AG10803 (cell line): Measurements from ENCODE around the gene HGD.

ENCODE experiments used
- DNase-seq: peaks from one replicate; pipeline ENCODE4 v3.0.0; 2010; ENCODE audit warnings: low read depth
- H3K4me3 ChIP-seq: 2 replicates; pipeline ENCODE4 v1.5.1; 2011; ENCODE audit warnings: mild to moderate bottlenecking, low read length, control low read depth
- CTCF ChIP-seq: conservative IDR thresholded peaks from 2 replicates; pipeline ENCODE4 v1.5.1; 2011; ENCODE audit warnings: mild to moderate bottlenecking, low read length, control low read depth, inconsistent platforms

HGD gene

GRCh38 chr3:120684896-120685295 lies 2.9 kb upstream of the HGD start:
- DNase-seq, result no peak
- H3K4me3 ChIP-seq, result no peak overlapping the region
- no peak for TF ChIP-seq CTCF

GRCh38 chr3:120683671-120684301 lies 1.7 kb upstream of the HGD start:
- no peak overlapping the region for H3K4me3 ChIP-seq
- no peak for DNase-seq
- no peak for TF ChIP-seq CTCF

- no peak overlapping the region for H3K4me3 ChIP-seq
- DNase-seq, result peak; percentile 59
- no peak for TF ChIP-seq CTCF
These were observed 1.2 kb upstream of the HGD start for GRCh38 chr3:120683213-120683612.

GRCh38 chr3:120681506-120682038 lies 467 bp downstream of the HGD start:
- TF ChIP-seq CTCF, result no peak
- no peak overlapping the region for H3K4me3 ChIP-seq
- no peak for DNase-seq

- TF ChIP-seq CTCF, result no peak
- no peak overlapping the region for H3K4me3 ChIP-seq
These were observed 1.0 kb downstream of the HGD start for GRCh38 chr3:120681018-120681417.

GRCh38 chr3:120680193-120680894 lies 1.7 kb downstream of the HGD start:
- no peak for DNase-seq
- no peak overlapping the region for H3K4me3 ChIP-seq
- no peak for TF ChIP-seq CTCF

More at GRCh38 chr3:120681018-120681417, 1.0 kb downstream of the HGD start:
- no peak for DNase-seq

GRCh38 chr3:120678984-120679383 lies 3.1 kb downstream of the HGD start:
- no peak for DNase-seq
- no peak overlapping the region for H3K4me3 ChIP-seq
- TF ChIP-seq CTCF, result no peak
